ENCODE results near the gene EPHB1.

DNA sequence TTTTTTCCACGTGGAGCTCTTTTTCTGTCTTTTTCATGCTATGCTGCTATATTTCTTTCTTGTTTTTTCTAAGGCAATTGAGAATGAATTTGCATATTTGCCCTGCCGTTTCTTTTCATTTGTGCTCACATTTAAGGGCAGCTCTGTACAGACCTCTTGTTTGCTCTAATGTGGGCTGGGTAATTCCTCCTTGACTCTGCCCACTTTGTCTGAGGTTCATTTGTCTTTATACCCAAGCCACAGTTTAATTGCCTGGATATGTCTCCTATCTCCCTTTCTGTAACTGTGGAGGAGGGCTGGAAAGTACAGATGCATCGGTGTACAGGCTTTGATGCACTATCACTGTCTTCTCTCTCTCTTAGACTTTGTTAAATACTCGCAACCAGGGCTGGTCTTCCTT lies 195.9 kb downstream of the EPHB1 start:
- TF ChIP-seq EP300 (IDR thresholded peaks at IDR 0.05; ENCODE audit: low read depth) (no peak), CTCF (IDR thresholded peaks at IDR 0.05) (no peak), POLR2AphosphoS5 (IDR thresholded peaks at IDR 0.05) (no peak)

Data from transverse colon (tissue), 4 donors.